HEK293T (cell line): ENCODE data around the gene MYO5B.

Experiments
- ARNT ChIP-seq: fragments of 450-650 bp; IDR thresholded peaks from 2 replicates; pipeline ENCODE4 v1.6.1; 2017; ENCODE audit warnings: mild to moderate bottlenecking
- BHLHE40 ChIP-seq: fragments of 450-650 bp; IDR thresholded peaks from 2 replicates; pipeline ENCODE4 v1.6.1; 2016; ENCODE audit warnings: mild to moderate bottlenecking, moderate library complexity, borderline replicate concordance
- CTBP1 ChIP-seq: fragments of 450-650 bp; IDR thresholded peaks from 2 replicates; pipeline ENCODE4 v1.6.1; 2016; ENCODE audit warnings: borderline replicate concordance
- FOXM1 ChIP-seq: fragments of 450-650 bp; IDR thresholded peaks from 2 replicates; pipeline ENCODE4 v1.6.1; 2017; ENCODE audit warnings: mild to moderate bottlenecking, borderline replicate concordance
- SP1 ChIP-seq: fragments of 450-650 bp; IDR thresholded peaks from 2 replicates; pipeline ENCODE4 v1.6.1; 2017
- SUZ12 ChIP-seq: fragments of 450-650 bp; IDR thresholded peaks from 2 replicates; pipeline ENCODE4 v1.6.1; 2016; ENCODE audit warnings: mild to moderate bottlenecking
- TF ChIP-seq, protein P1 (sequence below): fragments of 450-650 bp; IDR thresholded peaks from 2 replicates; pipeline ENCODE4 v1.6.1; 2016

DNA sequence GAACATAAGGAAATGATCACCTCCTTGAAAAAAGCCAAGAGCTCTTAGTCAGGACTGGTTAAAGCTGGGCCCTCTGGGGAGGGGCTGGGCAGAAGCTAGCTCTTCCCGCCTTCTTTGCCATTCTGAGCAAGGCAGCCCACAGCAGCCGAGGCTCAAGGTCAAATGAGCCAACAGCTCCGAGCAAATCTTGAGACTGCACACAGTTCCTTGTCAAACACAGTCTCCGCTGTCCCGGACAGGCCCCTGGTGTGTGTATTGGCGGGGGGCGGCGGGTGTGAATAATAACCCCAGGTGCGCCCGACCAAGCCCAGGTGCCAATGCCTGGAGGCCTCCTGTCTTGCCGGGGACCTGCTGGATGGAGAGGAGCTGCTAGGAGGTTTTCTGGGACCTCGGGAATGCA lies 335.2 kb downstream of the MYO5B start:
- no peak for TF ChIP-seq SP1
- no peak for TF ChIP-seq FOXM1
- no peak for TF ChIP-seq BHLHE40
- no peak for TF ChIP-seq CTBP1
- no peak for TF ChIP-seq ARNT
- no peak for TF ChIP-seq SUZ12
- TF ChIP-seq, protein P1, sequence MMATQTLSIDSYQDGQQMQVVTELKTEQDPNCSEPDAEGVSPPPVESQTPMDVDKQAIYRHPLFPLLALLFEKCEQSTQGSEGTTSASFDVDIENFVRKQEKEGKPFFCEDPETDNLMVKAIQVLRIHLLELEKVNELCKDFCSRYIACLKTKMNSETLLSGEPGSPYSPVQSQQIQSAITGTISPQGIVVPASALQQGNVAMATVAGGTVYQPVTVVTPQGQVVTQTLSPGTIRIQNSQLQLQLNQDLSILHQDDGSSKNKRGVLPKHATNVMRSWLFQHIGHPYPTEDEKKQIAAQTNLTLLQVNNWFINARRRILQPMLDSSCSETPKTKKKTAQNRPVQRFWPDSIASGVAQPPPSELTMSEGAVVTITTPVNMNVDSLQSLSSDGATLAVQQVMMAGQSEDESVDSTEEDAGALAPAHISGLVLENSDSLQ = no peak
